ENCODE data around the gene JARID2.
A peak's percentile ranks its signal among the peaks of the same experiment; 100 is the strongest.

JARID2 gene

GRCh38 chr6:15515660-15516375, 269.9 kb downstream of the JARID2 start:
- no peak overlapping the region for H3K4me3 ChIP-seq
- no peaks in the 10 kb centered on the region for H3K27me3 ChIP-seq
- intact Hi-C loops (cut with DNase I; ENCODE audit: low total_unique reads) = no loop called here
- H3K9me3 ChIP-seq = no peaks in the 10 kb centered on the region
- no peak for DNase-seq
- peaks cover 41 to 92% (median 73%) of the 10 kb centered on the region in 3 donors for H3K36me3 ChIP-seq
- TF ChIP-seq, protein P1, sequence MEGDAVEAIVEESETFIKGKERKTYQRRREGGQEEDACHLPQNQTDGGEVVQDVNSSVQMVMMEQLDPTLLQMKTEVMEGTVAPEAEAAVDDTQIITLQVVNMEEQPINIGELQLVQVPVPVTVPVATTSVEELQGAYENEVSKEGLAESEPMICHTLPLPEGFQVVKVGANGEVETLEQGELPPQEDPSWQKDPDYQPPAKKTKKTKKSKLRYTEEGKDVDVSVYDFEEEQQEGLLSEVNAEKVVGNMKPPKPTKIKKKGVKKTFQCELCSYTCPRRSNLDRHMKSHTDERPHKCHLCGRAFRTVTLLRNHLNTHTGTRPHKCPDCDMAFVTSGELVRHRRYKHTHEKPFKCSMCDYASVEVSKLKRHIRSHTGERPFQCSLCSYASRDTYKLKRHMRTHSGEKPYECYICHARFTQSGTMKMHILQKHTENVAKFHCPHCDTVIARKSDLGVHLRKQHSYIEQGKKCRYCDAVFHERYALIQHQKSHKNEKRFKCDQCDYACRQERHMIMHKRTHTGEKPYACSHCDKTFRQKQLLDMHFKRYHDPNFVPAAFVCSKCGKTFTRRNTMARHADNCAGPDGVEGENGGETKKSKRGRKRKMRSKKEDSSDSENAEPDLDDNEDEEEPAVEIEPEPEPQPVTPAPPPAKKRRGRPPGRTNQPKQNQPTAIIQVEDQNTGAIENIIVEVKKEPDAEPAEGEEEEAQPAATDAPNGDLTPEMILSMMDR (IDR thresholded peaks at IDR 0.05) = no peak
- no peak overlapping the region for H3K27ac ChIP-seq
- no peaks in the 10 kb centered on the region for H3K4me1 ChIP-seq

- H3K4me3 ChIP-seq = no peak overlapping the region
- intact Hi-C loops (cut with DNase I; ENCODE audit: low total_unique reads) = no loop called here
- TF ChIP-seq, protein P1 (IDR thresholded peaks at IDR 0.05) = no peak
- DNase-seq = peak in 1 of 2 donors; percentile 51
- H3K9me3 ChIP-seq = no peaks in the 10 kb centered on the region
- no peaks in the 10 kb centered on the region for H3K4me1 ChIP-seq
- peaks cover 43 to 92% (median 71%) of the 10 kb centered on the region in 3 donors for H3K36me3 ChIP-seq
- H3K27ac ChIP-seq = no peak overlapping the region
- no peaks in the 10 kb centered on the region for H3K27me3 ChIP-seq
These were observed 270.5 kb downstream of the JARID2 start for GRCh38 chr6:15516378-15516777.

- no peaks in the 10 kb centered on the region for H3K9me3 ChIP-seq
- DNase-seq = peak; percentile 16 to 57
- H3K27me3 ChIP-seq = no peaks in the 10 kb centered on the region
- H3K4me3 ChIP-seq = no peak overlapping the region
- intact Hi-C loops (cut with DNase I; ENCODE audit: low total_unique reads) = no loop called here
- TF ChIP-seq, protein P1 (IDR thresholded peaks at IDR 0.05) = no peak
- H3K36me3 ChIP-seq = peaks cover 43 to 92% (median 76%) of the 10 kb centered on the region in 3 donors
- H3K4me1 ChIP-seq = no peaks in the 10 kb centered on the region
- H3K27ac ChIP-seq = no peak overlapping the region
These were observed 271.2 kb downstream of the JARID2 start for GRCh38 chr6:15516923-15517560.

DNA sequence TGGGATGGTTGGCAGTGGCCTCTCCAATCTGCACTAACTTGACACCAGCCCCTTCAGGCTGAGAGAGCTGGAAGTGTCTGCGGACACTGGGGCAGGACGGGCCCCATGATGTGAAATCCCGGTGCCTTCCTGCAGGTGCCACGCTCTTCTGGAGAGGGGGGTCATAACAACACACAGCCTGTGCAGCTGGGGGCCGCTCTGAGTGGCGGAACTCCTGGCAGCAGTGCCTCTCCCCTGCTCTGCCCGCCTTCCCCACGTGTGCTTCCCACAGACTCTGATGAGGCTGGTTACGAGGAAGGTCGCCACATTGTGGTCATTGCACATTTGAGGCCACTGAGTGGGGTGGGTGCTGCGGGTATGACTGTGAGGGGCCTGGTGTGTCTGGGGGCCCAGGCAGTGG, 271.7 kb downstream of the JARID2 start:
- H3K9me3 ChIP-seq = no peaks in the 10 kb centered on the region
- H3K36me3 ChIP-seq = peaks cover 41 to 92% (median 76%) of the 10 kb centered on the region in 3 donors
- TF ChIP-seq, protein P1 (IDR thresholded peaks at IDR 0.05) = no peak
- no peaks in the 10 kb centered on the region for H3K27me3 ChIP-seq
- intact Hi-C loops (cut with DNase I; ENCODE audit: low total_unique reads) = no loop called here
- no peaks in the 10 kb centered on the region for H3K4me1 ChIP-seq
- peak in 1 of 2 donors; percentile 11 for DNase-seq
- no peak overlapping the region for H3K4me3 ChIP-seq
- no peak overlapping the region for H3K27ac ChIP-seq

DNA sequence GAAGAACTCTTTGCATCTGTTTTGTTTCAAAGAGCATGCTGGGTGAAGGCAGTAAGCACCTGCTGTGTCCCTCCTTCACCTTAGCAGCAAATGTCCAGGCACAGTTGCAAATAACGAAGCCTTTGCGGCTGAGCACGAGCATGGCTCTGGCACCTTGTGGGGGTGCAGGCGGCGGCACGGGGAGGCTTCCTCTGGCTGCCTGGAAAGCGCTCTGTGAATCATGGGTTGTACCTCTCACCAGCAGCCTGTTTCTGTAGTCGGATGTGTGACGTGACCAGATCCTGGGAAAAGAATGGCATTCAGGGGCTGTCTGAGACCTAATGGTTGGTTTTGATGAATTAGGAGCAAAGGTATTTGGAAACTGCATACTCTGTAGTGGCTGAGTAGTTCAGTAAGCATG, 272.2 kb downstream of the JARID2 start:
- TF ChIP-seq, protein P1 (IDR thresholded peaks at IDR 0.05) = no peak

More for the DNA sequence above, 272.2 kb downstream of the JARID2 start:
- no peaks in the 10 kb centered on the region for H3K4me1 ChIP-seq
- H3K27ac ChIP-seq = no peak overlapping the region
- no peaks in the 10 kb centered on the region for H3K27me3 ChIP-seq
- H3K36me3 ChIP-seq = peaks cover 37 to 92% (median 78%) of the 10 kb centered on the region in 3 donors
- intact Hi-C loops (cut with DNase I; ENCODE audit: low total_unique reads) = no loop called here
- no peaks in the 10 kb centered on the region for H3K9me3 ChIP-seq
- peak; percentile 9 to 29 for DNase-seq
- H3K4me3 ChIP-seq = no peak overlapping the region

Data from tibial artery (tissue), 4 donors.